ENCODE data around the gene GVQW3. TPM values are rescaled to one million over a fixed set of nuclear protein-coding genes. Genes with fewer than 3 reads are reported as not detected.

Gene GVQW3
- total RNA-seq, 2 experiments from 2014 or later, result 1.8 TPM

DNA sequence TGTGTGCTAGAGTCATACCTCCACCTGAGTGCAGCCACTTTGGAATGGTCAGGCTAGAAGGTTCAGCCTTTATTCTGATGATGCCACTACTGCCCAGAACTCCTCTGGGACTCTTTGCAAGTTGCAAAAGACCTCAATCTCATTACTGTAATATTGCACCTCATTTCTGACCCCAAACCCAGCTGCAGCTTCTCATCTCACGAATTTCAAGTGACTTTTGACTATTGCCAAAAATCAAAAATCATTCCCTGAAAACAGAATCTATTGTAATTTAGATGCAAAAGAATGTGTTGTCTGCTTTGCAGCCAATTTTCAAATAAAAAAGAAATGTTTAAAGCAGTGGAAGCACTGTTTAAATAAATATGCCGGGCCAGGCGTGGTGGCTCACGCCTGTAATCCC, 25.2 kb downstream of the GVQW3 start:
- POLR2A ChIA-PET, result no interaction called here

DNA sequence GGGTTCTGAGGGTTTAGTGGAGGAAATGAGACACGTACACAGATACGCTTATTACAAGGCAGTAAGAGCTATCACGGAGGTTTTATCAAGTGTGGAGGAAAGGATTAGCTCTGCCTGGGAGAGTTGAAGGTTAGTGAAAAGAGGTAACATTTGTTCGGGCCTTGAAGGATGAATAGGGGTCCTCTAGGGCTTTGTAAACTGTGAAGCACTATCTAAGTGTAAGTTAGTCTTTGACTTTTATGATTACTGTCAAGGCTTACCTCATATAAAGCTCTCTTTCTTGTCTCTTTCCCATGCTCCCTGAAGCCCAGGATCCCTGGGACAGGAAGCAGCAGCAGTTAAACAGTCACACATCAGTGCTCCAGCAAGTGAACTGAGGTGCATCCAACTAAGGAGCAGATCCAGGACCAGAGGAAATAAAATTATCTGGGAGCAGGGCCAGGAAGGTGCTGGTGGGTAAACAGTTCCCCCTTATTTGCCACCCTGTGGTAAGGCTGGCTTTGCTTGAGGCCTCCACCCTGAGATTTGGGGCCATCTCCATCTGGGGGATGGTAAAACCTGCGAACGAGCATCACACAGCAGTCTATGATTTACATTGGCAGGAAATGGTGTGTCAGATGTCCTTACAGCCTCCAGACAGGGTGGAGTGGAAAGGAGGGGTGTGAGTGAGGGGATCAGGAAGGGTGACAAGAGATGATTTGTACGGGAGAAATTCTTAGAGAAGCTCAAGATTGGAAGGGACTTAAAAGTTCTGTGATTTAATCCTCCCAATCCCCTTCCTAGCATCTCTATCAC, 27.2 kb downstream of the GVQW3 start:
- no peak for ATAC-seq (ENCODE audit: poor library complexity)
- no peak overlapping the region for H3K27ac Mint-ChIP-seq

More for the DNA sequence above, 25.2 kb downstream of the GVQW3 start:
- Histone ChIP-seq H3K9me3 (ENCODE audit: control insufficient read depth in 1 of 2, insufficient read depth in 1 of 2, low read length in 2 of 2) (peaks cover 0 to 4% of the 10 kb centered on the region in 2 experiments), H3K36me3 (ENCODE audit: insufficient read depth, low read length) (no peaks in the 10 kb centered on the region), H3K4me3 (ENCODE audit: low read length) (no peak overlapping the region), H3K27ac (ENCODE audit: low read depth in 1 of 2, low read length in 2 of 2) (no peak overlapping the region), H3K4me1 (ENCODE audit: insufficient read depth, low read length) (no peaks in the 10 kb centered on the region), H3K27me3 (ENCODE audit: control insufficient read depth in 1 of 2, insufficient read depth in 2 of 2, low read length in 2 of 2) (no peaks in the 10 kb centered on the region)
- intact Hi-C loops (cut with DNase I, micrococcal nuclease), result no loop called here
- no peak for DNase-seq
- H3K27me3 Mint-ChIP-seq, result no peaks in the 10 kb centered on the region
- no peak for ATAC-seq (ENCODE audit: poor library complexity)
- CTCF ChIA-PET, result no interaction called here
- no peak overlapping the region for H3K4me3 Mint-ChIP-seq
- no peaks in the 10 kb centered on the region for H3K36me3 Mint-ChIP-seq (ENCODE audit: low read depth)
- TF ChIP-seq, protein P1, sequence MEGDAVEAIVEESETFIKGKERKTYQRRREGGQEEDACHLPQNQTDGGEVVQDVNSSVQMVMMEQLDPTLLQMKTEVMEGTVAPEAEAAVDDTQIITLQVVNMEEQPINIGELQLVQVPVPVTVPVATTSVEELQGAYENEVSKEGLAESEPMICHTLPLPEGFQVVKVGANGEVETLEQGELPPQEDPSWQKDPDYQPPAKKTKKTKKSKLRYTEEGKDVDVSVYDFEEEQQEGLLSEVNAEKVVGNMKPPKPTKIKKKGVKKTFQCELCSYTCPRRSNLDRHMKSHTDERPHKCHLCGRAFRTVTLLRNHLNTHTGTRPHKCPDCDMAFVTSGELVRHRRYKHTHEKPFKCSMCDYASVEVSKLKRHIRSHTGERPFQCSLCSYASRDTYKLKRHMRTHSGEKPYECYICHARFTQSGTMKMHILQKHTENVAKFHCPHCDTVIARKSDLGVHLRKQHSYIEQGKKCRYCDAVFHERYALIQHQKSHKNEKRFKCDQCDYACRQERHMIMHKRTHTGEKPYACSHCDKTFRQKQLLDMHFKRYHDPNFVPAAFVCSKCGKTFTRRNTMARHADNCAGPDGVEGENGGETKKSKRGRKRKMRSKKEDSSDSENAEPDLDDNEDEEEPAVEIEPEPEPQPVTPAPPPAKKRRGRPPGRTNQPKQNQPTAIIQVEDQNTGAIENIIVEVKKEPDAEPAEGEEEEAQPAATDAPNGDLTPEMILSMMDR (IDR thresholded peaks at IDR 0.05), result no peak
- no peak overlapping the region for H3K27ac Mint-ChIP-seq
- no peaks in the 10 kb centered on the region for H3K4me1 Mint-ChIP-seq (ENCODE audit: low read depth)
- no peaks in the 10 kb centered on the region for H3K9me3 Mint-ChIP-seq

DNA sequence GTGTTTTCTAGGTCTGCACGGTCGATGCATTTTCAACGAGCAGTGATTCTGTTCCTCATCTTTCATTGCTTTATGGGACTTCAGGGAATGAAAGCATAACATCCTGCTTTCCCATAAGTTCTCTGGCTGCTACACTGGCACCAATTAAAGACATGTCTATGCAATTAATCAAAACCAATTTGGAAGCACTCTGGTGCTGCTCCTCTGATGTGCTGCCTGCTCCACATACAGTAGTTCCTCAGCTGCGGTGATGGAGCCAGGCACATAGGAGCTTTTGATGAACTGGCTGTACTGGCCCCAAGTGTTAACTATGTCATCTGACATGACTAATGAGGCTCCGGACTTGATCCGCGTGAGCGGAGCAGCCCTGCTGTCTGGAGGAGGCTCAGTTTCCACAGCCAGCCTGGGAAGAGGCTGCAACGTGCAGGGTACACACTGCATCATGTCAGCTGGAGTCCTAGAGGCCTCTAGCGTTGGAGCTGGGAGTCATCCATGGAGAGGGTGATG, 29.8 kb downstream of the GVQW3 start:
- DNase-seq (no peak), ATAC-seq (ENCODE audit: poor library complexity) (no peak)
- H3K9me3 ChIP-seq (ENCODE audit: control insufficient read depth in 1 of 2, insufficient read depth in 1 of 2, low read length in 2 of 2), result peaks cover 0 to 4% of the 10 kb centered on the region in 2 experiments
- no peaks in the 10 kb centered on the region for H3K4me1 ChIP-seq (ENCODE audit: insufficient read depth, low read length)
- no peak overlapping the region for H3K4me3 ChIP-seq (ENCODE audit: low read length)
- H3K36me3 ChIP-seq (ENCODE audit: insufficient read depth, low read length), result no peaks in the 10 kb centered on the region
- intact Hi-C loops (cut with DNase I, micrococcal nuclease), result no loop called here
- no peaks in the 10 kb centered on the region for H3K9me3 Mint-ChIP-seq
- TF ChIP-seq, protein P1 (IDR thresholded peaks at IDR 0.05), result no peak
- H3K27ac Mint-ChIP-seq, result no peak overlapping the region
- ChIA-PET POLR2A (no interaction called here), CTCF (no interaction called here)
- no peak overlapping the region for H3K27ac ChIP-seq (ENCODE audit: low read depth in 1 of 2, low read length in 2 of 2)
- peaks cover 4 to 5% of the 10 kb centered on the region in 2 experiments for H3K27me3 ChIP-seq (ENCODE audit: control insufficient read depth in 1 of 2, insufficient read depth in 2 of 2, low read length in 2 of 2)
- peaks cover under 1% of the 10 kb centered on the region for H3K27me3 Mint-ChIP-seq
- no peak overlapping the region for H3K4me3 Mint-ChIP-seq
- no peaks in the 10 kb centered on the region for H3K4me1 Mint-ChIP-seq (ENCODE audit: low read depth)
- no peaks in the 10 kb centered on the region for H3K36me3 Mint-ChIP-seq (ENCODE audit: low read depth)

More for the DNA sequence above, 27.2 kb downstream of the GVQW3 start:
- Histone ChIP-seq H3K4me1 (ENCODE audit: insufficient read depth, low read length) (no peaks in the 10 kb centered on the region), H3K27ac (ENCODE audit: low read depth in 1 of 2, low read length in 2 of 2) (no peak overlapping the region), H3K27me3 (ENCODE audit: control insufficient read depth in 1 of 2, insufficient read depth in 2 of 2, low read length in 2 of 2) (no peaks in the 10 kb centered on the region), H3K36me3 (ENCODE audit: insufficient read depth, low read length) (no peaks in the 10 kb centered on the region), H3K9me3 (ENCODE audit: control insufficient read depth in 1 of 2, insufficient read depth in 1 of 2, low read length in 2 of 2) (peaks cover 0 to 4% of the 10 kb centered on the region in 2 experiments), H3K4me3 (ENCODE audit: low read length) (no peak overlapping the region)
- TF ChIP-seq, protein P1 (IDR thresholded peaks at IDR 0.05), result no peak
- no peak for DNase-seq
- Mint-ChIP-seq H3K4me1 (ENCODE audit: low read depth) (no peaks in the 10 kb centered on the region), H3K27me3 (no peaks in the 10 kb centered on the region), H3K9me3 (no peaks in the 10 kb centered on the region), H3K36me3 (ENCODE audit: low read depth) (no peaks in the 10 kb centered on the region), H3K4me3 (no peak overlapping the region)
- CTCF ChIA-PET, result no interaction called here
- POLR2A ChIA-PET, result no interaction called here
- intact Hi-C loops (cut with DNase I, micrococcal nuclease), result no loop called here

Data from CD4-positive, alpha-beta T cell (primary cell).